Loucy (cell line): ENCODE data around the gene PSORS1C1.
"Not testable (repeated sequence)": the region's sequence is repeated elsewhere in the genome, so short reads cannot be mapped to it uniquely, and the experiment has no call there.

ENCODE experiments used
- H2AFZ ChIP-seq: fragments of 200-600 bp; sonication (generic); 2 replicates; pipeline ENCODE4 v1.6.0; 2016; ENCODE audit warnings: antibody characterized with exemption, mild to moderate bottlenecking, low read length, moderate library complexity
- H3F3A ChIP-seq: fragments of 200-600 bp; 2 replicates; pipeline ENCODE4 v1.6.0; 2016; ENCODE audit warnings: antibody characterized with exemption, low read depth, mild to moderate bottlenecking
- H3K27me3 ChIP-seq: fragments of 200-600 bp; sonication (generic); 2 replicates; pipeline ENCODE4 v1.6.1; 2014; ENCODE audit warnings: low read length, mild to moderate bottlenecking; ENCODE audit not compliant: insufficient read depth, poor library complexity, severe bottlenecking
- H3K36me3 ChIP-seq: fragments of 200-600 bp; sonication (generic); 2 replicates; pipeline ENCODE4 v1.6.1; 2016; ENCODE audit warnings: low read length; ENCODE audit not compliant: insufficient read depth
- H3K4me1 ChIP-seq: fragments of 200-600 bp; sonication (generic); 2 replicates; pipeline ENCODE4 v1.5.1; 2014; ENCODE audit warnings: low read length, mild to moderate bottlenecking; ENCODE audit not compliant: insufficient read depth, poor library complexity, severe bottlenecking
- H3K4me2 ChIP-seq: fragments of 200-600 bp; sonication (generic); 2 replicates; pipeline ENCODE4 v1.6.0; 2014; ENCODE audit warnings: antibody characterized with exemption, low read length, low read depth, mild to moderate bottlenecking; ENCODE audit not compliant: poor library complexity, severe bottlenecking
- H3K4me3 ChIP-seq: fragments of 200-600 bp; sonication (generic); 2 replicates; pipeline ENCODE4 v1.5.1; 2014; ENCODE audit warnings: low read length, mild to moderate bottlenecking, mixed read lengths; ENCODE audit not compliant: poor library complexity, severe bottlenecking
- H3K79me2 ChIP-seq: fragments of 200-600 bp; sonication (generic); 2 replicates; pipeline ENCODE4 v1.6.1; 2014; ENCODE audit warnings: low read length; ENCODE audit not compliant: insufficient read depth
- H3K9ac ChIP-seq: fragments of 200-600 bp; sonication (generic); 2 replicates; pipeline ENCODE4 v1.6.0; 2014; ENCODE audit warnings: mild to moderate bottlenecking, low read depth, low read length, moderate library complexity; ENCODE audit not compliant: poor library complexity, severe bottlenecking
- H3K9me2 ChIP-seq: fragments of 200-600 bp; sonication (generic); replicated peaks from 2 replicates; pipeline ENCODE4 v1.6.1; 2016; ENCODE audit warnings: low read depth, low read length, mixed read lengths
- H3K9me3 ChIP-seq: fragments of 200-600 bp; sonication (generic); 2 replicates; pipeline ENCODE4 v1.6.1; 2014; ENCODE audit warnings: mild to moderate bottlenecking, antibody characterized with exemption, low read length, low read depth; ENCODE audit not compliant: insufficient read depth
- H4K20me1 ChIP-seq: fragments of 200-600 bp; sonication (generic); 2 replicates; pipeline ENCODE4 v1.6.0; 2014; ENCODE audit warnings: antibody characterized with exemption, low read length, mild to moderate bottlenecking; ENCODE audit not compliant: insufficient read depth, poor library complexity, severe bottlenecking
- CTCF ChIP-seq: fragments of 200-600 bp; sonication (generic); conservative IDR thresholded peaks from 2 replicates; pipeline ENCODE4 v1.5.1; 2014; ENCODE audit warnings: mild to moderate bottlenecking, antibody characterized with exemption, low read length
- EZH2phosphoT487 ChIP-seq: fragments of 200-600 bp; IDR thresholded peaks from 2 replicates; pipeline ENCODE4 v1.6.1; 2018; ENCODE audit warnings: antibody characterized with exemption, mild to moderate bottlenecking, moderate library complexity, borderline replicate concordance

Gene PSORS1C1

GRCh38 chr6:31186052-31186734 lies 71.6 kb downstream of the PSORS1C1 start:
- Histone ChIP-seq H3K4me3 (no peak overlapping the region), H3K4me2 (no peak overlapping the region), H3K9me3 (no peaks in the 10 kb centered on the region), H4K20me1 (no peaks in the 10 kb centered on the region), H3K36me3 (no peaks in the 10 kb centered on the region), H3K9ac (no peak overlapping the region), H2AFZ (no peak overlapping the region), H3K27me3 (no peaks in the 10 kb centered on the region), H3K79me2 (no peaks in the 10 kb centered on the region), H3K9me2 (no peaks in the 10 kb centered on the region), H3F3A (no peaks in the 10 kb centered on the region), H3K4me1 (no peaks in the 10 kb centered on the region)
- TF ChIP-seq CTCF (no peak), EZH2phosphoT487 (no peak)

- Histone ChIP-seq H3K36me3 (no peaks in the 10 kb centered on the region), H4K20me1 (no peaks in the 10 kb centered on the region), H3K27me3 (no peaks in the 10 kb centered on the region), H3K4me1 (no peaks in the 10 kb centered on the region), H3K4me2 (no peak overlapping the region), H3K4me3 (no peak overlapping the region), H3K9me3 (no peaks in the 10 kb centered on the region), H3K79me2 (no peaks in the 10 kb centered on the region), H3K9me2 (no peaks in the 10 kb centered on the region), H2AFZ (no peak overlapping the region), H3F3A (no peaks in the 10 kb centered on the region), H3K9ac (no peak overlapping the region)
- TF ChIP-seq CTCF (no peak), EZH2phosphoT487 (no peak)
Observed at GRCh38 chr6:31187780-31188194, 73.2 kb downstream of the PSORS1C1 start.

GRCh38 chr6:31189223-31189622 lies 74.6 kb downstream of the PSORS1C1 start:
- H3K4me3 ChIP-seq, H3K4me1 ChIP-seq, H3K9ac ChIP-seq, H3K9me3 ChIP-seq, H3K4me2 ChIP-seq, H3K27me3 ChIP-seq, H3K9me2 ChIP-seq, H4K20me1 ChIP-seq, H3K79me2 ChIP-seq, H3K36me3 ChIP-seq, H2AFZ ChIP-seq, H3F3A ChIP-seq: not testable (repeated sequence)
